NCI-H187 treated with DMSO at 0.1 percent for 48 hours (cell line): ENCODE data around the gene VGLL4.
"Not testable (repeated sequence)": the region's sequence is repeated elsewhere in the genome, so short reads cannot be mapped to it uniquely, and the experiment has no call there.

ENCODE experiments used
- DNase-seq: peaks from one replicate; lab custom pipeline; 2025; lab: John Stamatoyannopoulos, UW

VGLL4 gene, protein sequence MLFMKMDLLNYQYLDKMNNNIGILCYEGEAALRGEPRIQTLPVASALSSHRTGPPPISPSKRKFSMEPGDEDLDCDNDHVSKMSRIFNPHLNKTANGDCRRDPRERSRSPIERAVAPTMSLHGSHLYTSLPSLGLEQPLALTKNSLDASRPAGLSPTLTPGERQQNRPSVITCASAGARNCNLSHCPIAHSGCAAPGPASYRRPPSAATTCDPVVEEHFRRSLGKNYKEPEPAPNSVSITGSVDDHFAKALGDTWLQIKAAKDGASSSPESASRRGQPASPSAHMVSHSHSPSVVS

DNA sequence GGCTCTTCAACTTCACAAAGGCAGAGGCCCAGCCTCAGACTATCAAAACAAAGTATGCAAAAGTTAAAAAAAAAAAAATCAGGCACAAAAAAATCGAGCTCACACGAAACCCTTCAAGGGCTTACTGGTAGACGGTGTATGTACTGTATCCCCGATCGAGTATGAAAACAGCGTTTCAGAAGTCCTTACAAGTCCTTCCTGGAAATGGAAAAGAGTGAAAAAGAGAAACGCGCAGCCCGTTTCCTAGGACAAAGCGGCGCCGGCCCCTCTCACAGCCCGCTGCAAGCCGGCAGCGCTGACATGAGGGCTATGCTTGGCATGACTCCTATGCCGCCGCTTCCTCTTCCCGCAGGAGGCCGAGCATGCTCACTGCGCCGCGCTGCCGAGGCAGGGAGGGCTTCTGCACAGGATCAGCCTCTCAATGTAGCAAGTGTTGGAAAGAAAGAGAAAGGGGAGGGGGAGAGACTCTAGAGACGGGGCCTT is at the start of gene VGLL4:
TSS of gene VGLL4 (minus strand) at position 311 of the 483 bp plus-strand sequence. CDS start 397 bp downstream, outside the sequence.
- peak; percentile 45 for DNase-seq

DNA sequence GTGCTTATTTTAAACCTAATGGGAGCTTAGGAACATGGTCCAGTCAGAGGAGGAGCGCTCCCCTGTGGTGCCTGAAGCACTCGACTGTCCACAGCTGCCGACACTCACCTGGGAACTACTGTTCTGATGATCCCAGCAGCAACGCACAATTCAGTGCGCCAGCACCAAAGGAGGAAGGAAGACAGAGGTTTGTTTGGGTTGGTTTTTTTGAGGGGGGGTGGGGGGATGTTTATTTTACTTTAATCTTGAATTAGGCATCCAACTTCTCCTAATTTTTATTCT is 48.8 kb upstream of the VGLL4 start:
- no peak for DNase-seq

DNA sequence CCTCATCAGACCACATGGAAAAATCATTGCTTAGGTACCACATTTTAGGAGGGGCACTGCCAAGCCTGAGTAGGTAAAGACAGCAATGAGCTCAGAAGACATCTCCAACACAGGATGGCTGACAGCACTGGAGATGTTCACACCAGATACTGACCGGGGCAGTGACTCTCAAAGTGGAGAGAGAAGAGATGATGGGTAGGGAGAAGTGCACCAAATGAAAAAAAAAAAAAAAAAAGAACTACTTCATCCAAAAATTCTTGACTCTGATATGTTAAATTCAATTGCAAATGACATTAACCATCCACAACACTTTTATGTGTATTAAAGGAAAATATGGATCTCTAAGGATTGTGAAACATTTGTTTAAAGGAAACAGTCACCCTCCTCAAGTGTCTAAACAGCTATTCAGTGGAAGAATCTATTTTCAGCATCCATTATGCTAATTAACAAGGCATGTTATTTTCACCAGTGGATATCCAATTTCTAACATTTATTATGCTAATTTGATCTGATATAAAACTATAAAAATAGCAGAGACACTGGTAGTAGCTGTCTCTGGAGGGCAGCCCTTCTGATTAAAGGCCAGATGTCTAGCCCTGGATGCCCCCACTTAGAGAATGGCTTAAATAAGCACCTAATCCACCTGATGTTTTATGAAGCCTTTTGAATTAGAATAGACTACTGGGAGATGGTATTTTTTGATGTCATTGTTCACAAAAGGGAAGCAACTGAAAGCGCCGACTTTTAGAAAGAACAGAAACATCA is 48.2 kb upstream of the VGLL4 start:
- DNase-seq: no peak

DNA sequence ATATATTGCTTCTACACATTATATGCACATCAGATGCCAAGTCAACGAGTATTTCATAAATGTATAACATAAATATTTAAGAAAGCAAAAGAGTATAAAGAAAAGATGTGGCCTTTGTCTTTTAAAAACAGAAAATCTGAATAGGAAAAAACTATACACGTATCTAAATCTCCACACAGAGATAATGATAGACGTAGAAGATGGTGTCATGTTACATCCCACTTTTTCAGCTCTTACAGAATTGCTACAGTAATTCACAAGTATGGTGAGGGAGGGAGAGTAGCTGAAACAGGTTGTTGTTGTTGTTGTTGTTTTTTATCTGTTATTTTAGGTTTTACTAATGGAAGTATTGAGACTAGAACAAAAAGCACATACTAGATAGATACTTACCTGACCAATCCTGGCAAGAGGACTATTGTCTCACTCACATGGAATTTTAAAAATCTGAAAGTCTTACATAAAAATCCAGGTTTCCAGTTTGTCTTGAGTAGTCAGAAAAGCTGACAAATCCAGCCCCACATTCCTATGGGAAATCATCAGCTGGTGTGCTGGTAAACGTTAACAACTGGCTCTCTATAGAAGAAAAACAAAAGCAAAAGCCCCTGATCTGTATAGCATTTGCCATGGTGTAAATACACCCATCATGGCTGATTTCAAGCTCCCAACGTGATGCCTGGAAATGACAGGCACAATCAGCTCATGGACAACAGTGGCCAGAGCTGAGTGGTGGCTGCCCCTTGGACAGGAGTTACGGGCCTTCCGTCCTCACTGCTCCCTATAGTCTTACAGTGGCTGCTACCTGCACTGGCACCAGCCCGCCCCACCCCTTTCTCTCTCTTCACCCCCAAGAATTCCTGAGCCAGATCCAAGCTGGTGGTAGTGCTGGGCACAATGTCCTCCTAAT is 47.4 kb upstream of the VGLL4 start:
- no peak for DNase-seq

DNA sequence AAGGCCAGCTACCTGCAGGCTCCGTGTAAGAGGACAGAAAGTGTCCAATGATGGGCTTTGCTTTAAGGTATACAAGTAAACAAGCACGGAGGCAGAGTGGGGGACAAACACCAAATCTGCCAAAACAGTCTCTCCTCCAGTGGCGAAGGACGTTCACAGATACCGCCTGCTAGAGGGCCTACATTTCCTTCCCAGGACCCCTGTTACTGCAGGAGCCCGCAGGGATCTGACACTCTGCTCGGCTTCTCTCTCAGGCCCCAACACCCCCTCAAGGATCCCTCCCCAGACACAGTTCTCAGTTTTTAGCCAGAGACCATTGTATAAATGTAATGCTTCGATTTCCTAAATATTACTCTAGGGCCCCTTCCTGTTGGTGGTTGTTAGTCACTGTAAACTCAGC is 46.0 kb upstream of the VGLL4 start:
- DNase-seq: no peak

DNA sequence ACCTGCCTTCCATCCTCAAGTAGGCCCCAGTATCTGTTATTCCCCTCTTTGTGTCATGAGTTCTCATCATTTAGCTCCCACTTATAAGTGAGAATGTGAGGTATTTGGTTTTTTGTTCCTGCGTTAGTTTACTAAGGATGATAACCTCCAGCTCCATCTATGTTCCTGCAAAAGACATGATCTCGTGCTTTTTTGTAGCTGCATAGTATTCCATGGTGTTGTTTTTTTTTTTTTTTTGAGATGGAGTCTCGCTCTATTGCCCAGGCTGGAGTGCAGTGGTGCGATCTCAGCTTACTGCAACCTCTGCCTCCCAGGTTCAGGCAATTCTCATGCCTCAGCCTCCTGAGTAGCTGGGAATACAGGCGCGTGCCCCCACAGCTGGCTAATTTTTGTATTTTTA is 41.3 kb upstream of the VGLL4 start:
- DNase-seq: not testable (repeated sequence)

DNA sequence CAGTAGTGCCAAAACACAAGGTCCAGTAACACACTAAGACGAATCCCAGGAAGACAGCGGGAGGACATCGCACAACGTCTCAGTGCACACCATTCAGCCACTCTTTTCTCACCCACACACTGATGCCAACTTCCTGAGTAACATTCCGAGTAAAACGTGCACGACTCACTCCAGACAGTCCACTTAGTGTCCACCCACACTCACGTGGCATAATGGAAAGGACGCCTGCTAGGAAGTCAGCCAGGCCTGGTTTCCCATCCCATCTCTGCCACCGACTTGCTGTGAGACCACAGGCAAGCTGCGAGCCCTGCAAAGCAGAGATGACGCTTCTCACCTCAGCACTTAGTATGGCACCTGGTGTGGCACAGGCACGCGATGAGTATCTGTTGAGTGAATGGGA is 36.8 kb upstream of the VGLL4 start:
- no peak for DNase-seq

DNA sequence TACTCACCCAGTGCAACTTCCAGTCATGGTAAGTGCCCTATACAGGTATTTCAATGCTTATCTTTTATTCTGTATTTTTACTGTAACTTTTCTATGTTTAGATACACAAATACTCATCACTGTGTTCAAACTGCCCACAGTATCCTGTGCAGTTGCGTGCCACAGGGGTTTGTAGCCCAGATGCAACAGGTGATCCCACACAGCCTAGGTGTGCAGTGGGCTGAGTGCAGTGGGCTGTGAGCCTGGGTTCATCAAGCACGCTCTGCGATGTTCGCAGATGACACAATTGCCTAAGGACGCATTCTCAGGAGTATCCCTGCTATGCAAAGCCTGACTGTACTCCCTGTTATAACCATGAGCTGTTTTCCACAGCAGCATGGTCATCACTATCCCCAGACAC is 36.2 kb upstream of the VGLL4 start:
- DNase-seq: no peak

DNA sequence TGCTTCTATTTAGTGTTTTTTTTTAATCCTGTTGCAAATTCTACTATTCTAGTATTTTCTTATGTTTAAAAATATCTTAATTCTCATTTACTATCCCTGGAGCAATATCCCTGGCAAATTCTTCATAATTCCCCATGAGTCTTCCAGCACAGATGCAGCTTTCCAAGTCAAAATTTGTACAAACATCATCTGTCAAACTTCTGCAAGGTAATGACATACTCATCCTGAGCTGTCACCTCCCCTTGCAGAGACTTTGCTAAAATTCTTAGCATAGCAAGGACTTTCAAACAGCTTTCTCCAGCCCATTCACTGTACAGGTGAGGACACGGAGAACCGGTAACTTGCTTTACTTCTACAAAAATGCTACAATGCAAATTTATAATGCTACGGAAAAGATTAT is 28.6 kb upstream of the VGLL4 start:
- no peak for DNase-seq

DNA sequence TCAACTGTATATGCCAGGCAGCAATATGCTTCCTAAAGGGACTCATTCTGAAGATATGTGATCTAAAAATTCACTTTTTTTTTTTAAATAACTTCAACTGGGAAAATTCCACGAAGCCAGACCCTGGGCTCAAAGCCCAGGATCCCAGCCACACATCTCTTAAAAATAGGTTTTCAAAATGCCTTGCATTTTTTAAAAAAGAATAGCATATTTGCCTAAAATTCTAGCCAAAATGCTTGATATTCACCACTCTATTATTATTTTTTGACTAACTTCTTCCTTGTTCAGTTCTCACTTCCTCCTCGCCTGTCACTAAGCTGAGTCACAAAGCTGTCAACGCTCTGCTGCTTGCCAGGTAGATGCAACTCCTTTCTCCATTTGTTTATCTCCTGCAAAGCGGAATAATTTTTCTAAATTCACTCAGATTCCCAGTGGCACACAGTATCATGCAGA is 28.0 kb upstream of the VGLL4 start:
- no peak for DNase-seq

DNA sequence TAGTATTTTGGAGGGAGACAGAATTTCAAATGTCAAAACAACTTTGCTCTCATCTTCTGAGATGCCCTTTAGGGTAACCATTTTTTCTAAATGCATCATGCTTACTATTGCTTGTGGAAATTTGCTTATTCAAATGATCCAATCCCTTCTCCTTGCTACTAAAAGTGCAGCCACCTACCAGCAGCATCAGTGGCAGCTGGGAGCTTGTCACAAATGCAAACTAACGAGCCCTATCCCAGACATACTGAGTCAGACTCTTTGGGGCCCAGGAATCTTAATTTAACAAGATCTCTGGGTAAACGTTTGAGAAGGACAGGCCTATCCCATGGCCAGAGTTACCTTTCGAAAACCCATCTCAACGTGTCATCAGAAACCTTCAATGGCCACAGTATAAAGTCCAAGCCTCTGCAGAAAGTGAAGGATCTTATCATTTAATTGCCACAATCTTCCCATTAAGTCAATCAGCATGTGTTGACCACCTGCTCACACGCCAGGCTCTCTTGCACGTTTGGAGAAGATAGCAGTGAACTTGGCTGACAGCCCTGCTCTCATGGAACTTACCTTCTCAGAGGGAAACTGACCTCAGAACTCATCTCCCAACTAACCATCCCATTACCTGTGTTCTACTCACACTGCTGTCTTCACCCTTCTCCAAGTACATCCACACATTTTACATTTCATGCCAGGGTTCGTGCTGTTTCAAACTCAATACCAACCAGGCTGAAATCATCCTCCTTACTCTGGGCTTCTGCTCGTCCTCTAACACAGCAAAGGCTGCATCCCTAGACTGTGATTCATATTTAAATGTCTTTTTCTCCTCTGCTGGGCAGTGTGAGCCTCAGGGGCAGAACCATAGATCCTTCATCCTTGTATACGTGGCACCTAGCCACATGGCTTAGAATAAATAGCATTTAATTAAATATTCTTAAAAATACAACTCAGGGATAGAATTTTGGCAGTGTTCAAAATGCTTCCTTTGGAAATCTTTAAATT is 24.8 kb upstream of the VGLL4 start:
- DNase-seq: no peak

DNA sequence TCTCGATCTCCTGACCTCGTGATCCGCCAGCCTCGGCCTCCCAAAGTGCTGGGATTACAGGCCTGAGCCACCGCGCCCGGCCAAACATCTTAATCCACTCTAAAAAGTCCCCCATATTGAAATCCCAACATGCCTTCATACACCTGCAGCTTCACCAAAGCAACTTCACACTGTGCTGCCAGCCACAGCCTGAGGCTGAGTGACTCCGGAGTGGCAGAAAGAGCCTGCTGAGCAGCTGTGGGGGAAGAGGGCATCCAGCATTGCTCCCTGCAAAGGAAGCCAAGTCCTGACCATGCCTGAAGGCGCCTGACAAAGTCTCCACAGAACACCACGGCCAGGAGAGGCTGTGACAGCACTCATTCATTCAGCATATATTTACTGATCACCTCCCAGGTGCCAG is 21.6 kb upstream of the VGLL4 start:
- no peak for DNase-seq

DNA sequence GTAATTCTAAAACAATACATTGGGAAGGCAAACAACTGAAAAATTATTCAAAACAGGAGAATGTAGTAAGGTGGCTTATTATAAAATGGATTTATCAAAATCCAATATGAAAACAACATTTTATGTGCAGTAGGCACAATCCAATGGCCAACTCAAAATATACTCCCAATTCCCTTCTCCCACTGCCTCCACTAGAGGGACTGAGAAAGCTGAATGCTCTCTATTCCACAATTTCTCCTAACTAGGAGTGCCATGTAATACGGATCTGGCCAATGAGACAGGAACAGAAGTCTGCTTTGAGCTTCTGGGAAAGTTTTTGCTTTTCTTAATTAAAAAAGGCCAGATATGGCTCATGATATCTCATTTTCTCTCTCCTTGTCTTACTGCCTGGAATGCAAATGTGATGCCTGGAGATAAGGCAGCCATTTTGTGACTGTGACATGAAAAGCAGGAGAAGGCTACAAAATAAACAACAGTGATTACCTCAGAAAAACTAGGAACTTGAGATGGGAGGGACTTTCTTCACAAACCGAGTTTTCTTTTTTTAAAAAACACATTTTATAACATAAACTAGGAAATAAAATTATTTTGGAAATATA is 18.8 kb upstream of the VGLL4 start:
- no peak for DNase-seq

DNA sequence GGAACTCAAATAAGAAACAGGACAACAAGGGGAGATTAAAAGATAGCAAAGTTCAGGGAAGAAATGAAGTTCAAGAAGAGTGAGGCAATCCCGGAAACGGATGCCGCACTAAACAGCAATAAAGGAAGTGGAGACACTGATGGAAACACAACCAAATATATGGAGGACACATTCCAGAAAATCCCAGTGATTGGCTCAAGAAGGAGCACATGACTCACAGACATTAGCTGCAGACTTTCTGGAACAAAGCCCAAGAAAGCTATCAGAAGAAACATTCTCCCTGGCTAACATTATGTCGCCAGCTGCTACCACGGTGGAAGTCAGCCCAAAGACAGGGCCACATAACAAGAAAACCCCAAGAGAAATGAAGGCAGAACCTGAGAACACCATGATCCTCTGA is 18.1 kb upstream of the VGLL4 start:
- DNase-seq: no peak

DNA sequence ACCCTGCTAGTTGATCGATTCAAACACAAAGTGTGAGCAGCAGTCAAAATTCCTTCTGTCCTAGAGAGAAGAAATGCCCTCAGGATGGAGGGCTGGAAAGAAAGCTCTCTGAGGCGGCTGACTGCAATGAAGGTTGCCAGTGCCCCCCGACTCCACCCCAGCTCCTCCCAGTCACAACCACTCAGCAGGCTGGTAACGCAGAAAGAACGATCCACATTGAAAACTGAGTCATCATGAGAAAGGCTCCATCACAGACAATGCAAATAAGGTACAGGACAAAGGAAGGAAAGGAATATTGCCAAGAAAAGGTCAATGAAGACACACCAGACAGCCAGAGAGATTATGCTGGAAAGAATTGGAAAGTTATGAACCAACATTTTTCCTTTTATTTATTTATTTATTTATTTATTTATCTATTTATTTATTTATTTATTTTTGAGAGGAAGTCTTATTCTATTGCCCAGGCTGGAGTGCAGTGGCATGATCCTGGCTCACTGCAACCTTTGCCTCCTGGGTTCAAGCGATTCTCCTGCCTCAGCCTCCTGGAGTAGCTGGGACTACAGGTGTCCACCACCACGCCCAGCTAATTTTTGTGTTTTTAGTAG is 17.4 kb upstream of the VGLL4 start:
- no peak for DNase-seq

DNA sequence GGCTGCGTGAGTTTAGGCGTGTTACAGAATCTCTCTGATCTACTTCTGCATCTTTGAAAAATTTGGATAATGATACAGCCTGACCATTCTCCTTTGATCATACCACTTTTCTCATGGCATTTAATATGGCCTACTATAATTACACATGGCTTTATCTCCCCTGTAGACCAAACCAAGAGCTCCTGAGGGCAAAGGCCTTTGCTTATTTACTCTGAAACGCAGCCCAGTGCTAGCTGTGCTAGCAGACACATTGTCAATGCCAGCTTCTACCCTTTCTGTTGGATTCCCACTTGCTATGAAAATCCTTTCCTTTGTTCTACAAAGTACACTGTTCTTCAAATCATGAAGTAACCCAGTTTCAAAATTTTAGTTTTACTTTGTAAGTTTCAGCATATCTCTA is 16.5 kb upstream of the VGLL4 start:
- DNase-seq: no peak

DNA sequence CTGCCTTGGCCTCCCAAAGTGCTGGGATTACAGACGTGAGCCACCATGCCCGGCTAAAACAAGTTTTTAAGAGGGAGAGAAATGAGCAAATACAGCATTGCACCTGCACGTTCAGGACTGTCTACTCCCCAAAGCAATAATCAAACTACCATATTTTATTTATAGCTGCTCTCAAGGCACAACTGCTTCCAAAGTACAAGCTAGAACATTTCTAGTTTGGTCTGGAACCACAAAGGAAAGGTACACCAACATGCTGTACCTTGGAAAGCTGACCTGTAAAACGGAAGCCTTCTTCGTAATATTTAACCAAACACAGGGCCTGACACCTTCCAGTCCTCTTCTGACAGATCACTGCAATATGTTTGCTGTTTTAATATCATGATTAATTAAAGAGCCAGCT is 14.5 kb upstream of the VGLL4 start:
- DNase-seq: no peak

DNA sequence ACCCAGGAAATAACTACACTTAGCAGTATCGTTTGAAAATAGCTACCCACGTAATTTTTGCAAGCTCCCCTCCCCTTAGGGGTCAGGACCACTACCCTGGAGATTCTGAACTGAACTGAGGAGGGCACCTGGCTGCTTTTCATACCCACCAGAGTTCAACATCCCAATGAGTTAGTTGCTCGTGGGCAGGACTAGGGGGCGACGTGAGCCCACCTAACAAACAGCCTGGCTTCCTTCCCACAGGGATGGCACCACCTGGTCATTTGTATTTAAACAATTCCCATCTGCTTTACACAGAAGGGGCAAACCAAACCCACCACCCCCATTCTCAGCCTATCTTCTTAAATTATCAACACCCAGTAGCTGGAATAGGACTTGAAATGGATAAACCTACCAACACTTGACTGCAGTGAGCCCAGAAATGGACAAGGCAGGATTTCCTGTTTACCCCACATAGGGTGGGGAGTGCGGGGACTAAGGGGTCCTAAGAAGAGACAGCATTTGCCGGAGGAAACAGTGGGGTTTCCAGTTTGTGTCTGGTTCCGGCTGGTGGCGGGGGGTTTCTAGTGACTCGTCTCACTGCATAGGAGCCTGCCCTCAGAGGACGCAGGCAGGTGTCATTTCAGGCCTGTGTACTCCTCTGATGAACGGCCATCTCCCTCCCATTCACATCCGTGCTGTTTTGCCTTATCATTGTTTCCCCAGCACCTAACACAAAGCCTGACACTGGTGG is 11.6 kb upstream of the VGLL4 start:
- no peak for DNase-seq

DNA sequence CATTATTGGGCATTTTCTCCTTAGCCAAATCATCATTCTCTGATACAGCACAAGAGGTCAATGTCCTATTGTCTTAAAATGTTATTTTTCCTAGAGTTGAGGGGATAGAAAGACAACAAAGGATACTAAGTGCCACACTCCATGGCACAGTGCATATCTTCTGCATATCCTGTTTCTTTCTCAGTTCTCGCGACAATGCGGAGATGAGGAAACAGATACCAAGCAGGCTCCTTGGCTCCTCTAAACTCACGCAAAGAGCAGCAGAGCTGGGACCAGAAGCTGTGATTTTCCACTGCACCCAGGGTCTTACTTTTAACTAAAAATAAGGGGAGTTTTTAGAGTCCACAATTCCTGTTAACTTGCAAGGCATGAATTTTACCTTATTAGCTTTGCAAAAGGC is 10.5 kb upstream of the VGLL4 start:
- no peak for DNase-seq
